Naive thymus-derived CD4-positive, alpha-beta T cell (primary cell): ENCODE results near the gene U2AF2. TPM values are rescaled to one million over a fixed set of nuclear protein-coding genes. Genes with fewer than 3 reads are reported as not detected.

Experiments
- ATAC-seq: fragments of 150-1000 bp; cut with Tn5 transposase; 2 replicates; pipeline ENCODE4 v1.10.0; 2021; ENCODE audit warnings: mild to moderate bottlenecking, moderate library complexity
- CTCF ChIA-PET: fragments of 350-600 bp; sonication (Branson Sonifier 250); formaldehyde crosslinking; loops from one replicate; lab custom pipeline; 2021; ENCODE audit warnings: antibody characterized with exemption; lab: Charles Lee
- POLR2A ChIA-PET: fragments of 350-600 bp; sonication (Branson Sonifier 250); formaldehyde crosslinking; loops from one replicate; lab custom pipeline; 2021; ENCODE audit warnings: antibody characterized with exemption, inconsistent platforms; lab: Charles Lee
- DNase-seq, 9 donors: peaks; one replicate each; pipeline versions ENCODE4 v3.0.0 to v3.0.0-alpha.2; 2020 to 2022; ENCODE audit warnings: mixed read lengths in 1 of 9
- H3K27ac ChIP-seq: one replicate; pipeline ENCODE4 v1.7.0; 2013; ENCODE audit warnings: mild to moderate bottlenecking, low read depth, low read length, moderate library complexity
- H3K27me3 ChIP-seq, 2 donors: one replicate each; pipeline ENCODE4 v1.7.0; 2013; ENCODE audit warnings: low read length in 2 of 2, mild to moderate bottlenecking in 2 of 2, moderate library complexity in 2 of 2; ENCODE audit not compliant: control insufficient read depth in 2 of 2, insufficient read depth in 2 of 2
- H3K36me3 ChIP-seq, 3 experiments: 1 replicate in 2 of 3; 2 replicates in 1 of 3; pipeline ENCODE4 v1.7.0; 2013; ENCODE audit warnings: low read length in 3 of 3, mild to moderate bottlenecking in 3 of 3, moderate library complexity in 1 of 3; ENCODE audit not compliant: insufficient read depth in 3 of 3, control insufficient read depth in 2 of 3
- H3K4me1 ChIP-seq, 2 donors: one replicate each; pipeline ENCODE4 v1.7.0; 2013; ENCODE audit warnings: low read length in 2 of 2, mild to moderate bottlenecking in 2 of 2, moderate library complexity in 1 of 2; ENCODE audit not compliant: control insufficient read depth in 2 of 2, insufficient read depth in 2 of 2
- H3K4me3 ChIP-seq: 2 replicates; pipeline ENCODE4 v1.7.0; 2013; ENCODE audit warnings: mild to moderate bottlenecking, low read length
- H3K9me3 ChIP-seq, 3 experiments: 1 replicate in 2 of 3; 2 replicates in 1 of 3; pipeline ENCODE4 v1.7.0; 2013; ENCODE audit warnings: low read length in 3 of 3; ENCODE audit not compliant: control insufficient read depth in 2 of 3
- H3K27ac Mint-ChIP-seq, 9 donors: one replicate each; pipeline ENCODE4 v1.8.0; 2020 to 2022; ENCODE audit warnings: mixed read lengths in 9 of 9, mild to moderate bottlenecking in 8 of 9, moderate library complexity in 5 of 9, inconsistent platforms in 2 of 9
- H3K27me3 Mint-ChIP-seq, 5 donors: one replicate each; pipeline ENCODE4 v1.8.0; 2021 to 2022; ENCODE audit warnings: mixed read lengths in 5 of 5, mild to moderate bottlenecking in 1 of 5
- H3K36me3 Mint-ChIP-seq, 5 donors: one replicate each; pipeline ENCODE4 v1.8.0; 2020 to 2022; ENCODE audit warnings: mixed read lengths in 5 of 5, mild to moderate bottlenecking in 3 of 5, inconsistent platforms in 1 of 5
- H3K4me1 Mint-ChIP-seq, 7 donors: one replicate each; pipeline ENCODE4 v1.8.0; 2020 to 2022; ENCODE audit warnings: mixed read lengths in 7 of 7, mild to moderate bottlenecking in 3 of 7, inconsistent platforms in 1 of 7
- H3K4me3 Mint-ChIP-seq, 10 donors: one replicate each; pipeline ENCODE4 v1.8.0; 2020 to 2022; ENCODE audit warnings: mild to moderate bottlenecking in 10 of 10, mixed read lengths in 10 of 10, moderate library complexity in 6 of 10, inconsistent platforms in 2 of 10
- H3K9me3 Mint-ChIP-seq, 11 donors: one replicate each; pipeline ENCODE4 v1.8.0; 2020 to 2022; ENCODE audit warnings: mixed read lengths in 11 of 11, mild to moderate bottlenecking in 4 of 11, inconsistent platforms in 1 of 11, moderate library complexity in 1 of 11
- intact Hi-C, 2 donors: fragments of 100-400 bp; cut with micrococcal nuclease; formaldehyde crosslinking; loops; one replicate each; pipeline ENCODE4 v1.15.1; 2023
- polyA plus RNA-seq, 2 donors: library from polyadenylated mRNA; unstranded; fragments of 300-500 nt; fragmentation: Illumina TruSeq; gene quantifications; one replicate each; pipeline ENCODE4 v1.2.3, GENCODE V29; 2021
- total RNA-seq, 6 experiments: library from RNA in 5 of 6; stranded (reverse) in 5 of 6; gene quantifications; 1 replicate in 5 of 6; 2 replicates in 1 of 6; pipeline ENCODE4 v1.2.3 and lab custom pipeline; 2021 to 2026

Gene U2AF2
- total and polyA plus RNA-seq, 7 experiments from 2014 or later: 5.7 to 284 (median 256) TPM

DNA sequence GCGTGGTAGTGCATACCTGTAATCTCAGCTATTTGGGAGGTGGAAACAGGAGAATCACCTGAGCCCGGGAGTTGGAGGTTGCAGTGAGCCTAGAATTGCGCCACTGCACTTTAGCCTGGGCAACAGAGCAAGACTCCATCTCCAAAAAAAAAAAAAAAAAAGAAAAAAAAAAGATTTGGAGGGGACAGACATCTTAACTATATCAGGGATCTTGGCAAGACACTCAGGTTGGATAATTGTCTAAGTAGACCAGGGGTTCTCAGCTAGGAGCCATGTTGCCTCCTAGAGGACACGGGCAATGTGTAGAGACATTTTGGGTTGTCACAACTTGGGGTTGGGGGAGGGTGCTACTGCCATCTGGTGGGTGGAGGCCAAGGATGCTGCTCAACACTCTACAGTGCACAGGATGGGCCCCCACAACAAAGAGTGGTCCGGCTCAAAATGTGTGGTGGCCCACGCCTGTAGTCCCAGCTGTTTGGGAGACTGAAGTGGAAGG, 15.9 kb upstream of the U2AF2 start:
- Histone ChIP-seq H3K27me3 (no peaks in the 10 kb centered on the region), H3K9me3 (no peaks in the 10 kb centered on the region), H3K4me1 (peaks cover 33 to 36% of the 10 kb centered on the region in 2 donors), H3K36me3 (peaks cover 0 to 6% (median 0%) of the 10 kb centered on the region in 3 experiments), H3K27ac (peak overlapping the region; percentile 4), H3K4me3 (no peak overlapping the region)
- intact Hi-C loops: loop anchor here in 1 of 2 donors (5.0 to 10.0 kb wide), 2 partner anchors 254 to 302 kb away; partner anchors contain the start of genes KMT5C, RPL28 and TMEM238
- peaks cover 5 to 33% (median 18%) of the 10 kb centered on the region in 5 donors for H3K36me3 Mint-ChIP-seq
- ATAC-seq (peak; percentile 32), DNase-seq (peak in 7 of 9 donors; percentile 36 to 66 (median 54))
- peak overlapping the region; percentile 44 to 80 (median 60) for H3K4me3 Mint-ChIP-seq
- peaks cover 49 to 81% (median 67%) of the 10 kb centered on the region in 7 donors for H3K4me1 Mint-ChIP-seq
- POLR2A ChIA-PET: interaction anchor here (1.0 to 9.5 kb wide), 9 partner anchors 7 to 1502 kb away, joined by 3 to 154 read pairs (median 4); partner anchors contain the start of genes CCDC106, FIZ1, U2AF2 and ZNF524
- H3K27ac Mint-ChIP-seq: peak overlapping the region; percentile 25 to 100 (median 86)
- peaks cover 0 to 8% (median 2%) of the 10 kb centered on the region in 11 donors for H3K9me3 Mint-ChIP-seq
- CTCF ChIA-PET: interaction anchor here (0.6 to 1.4 kb wide), 5 partner anchors 10 to 487 kb away, joined by 3 to 4 read pairs (median 3); no protein-coding TSS in a partner anchor
- H3K27me3 Mint-ChIP-seq: no peaks in the 10 kb centered on the region

GRCh38 chr19:55640043-55640576, 14.7 kb upstream of the U2AF2 start:
- ChIA-PET CTCF (interaction anchor here (0.9 to 1.5 kb wide), 6 partner anchors 8 to 161 kb away, joined by 3 to 5 read pairs (median 4); partner anchors contain the start of genes U2AF2 and ZNF865), POLR2A (interaction anchor here (0.7 to 9.5 kb wide), 10 partner anchors 6 to 1503 kb away, joined by 3 to 154 read pairs (median 5); partner anchors contain the start of genes CCDC106, FIZ1, U2AF2 and ZNF524)
- peaks cover 41 to 43% of the 10 kb centered on the region in 2 donors for H3K4me1 ChIP-seq
- peak; percentile 62 to 82 (median 74) for DNase-seq
- H3K4me3 ChIP-seq: peak overlapping the region; percentile 57
- intact Hi-C loops: loop anchor here (1.0 to 2.0 kb wide), 2 partner anchors 8 to 381 kb away; partner anchors contain the start of gene PPP6R1 (in 1 of the 2)
- peak; percentile 62 for ATAC-seq
- Mint-ChIP-seq H3K27me3 (no peaks in the 10 kb centered on the region), H3K27ac (peak overlapping the region; percentile 75 to 100 (median 86)), H3K9me3 (peaks cover 0 to 8% (median 0%) of the 10 kb centered on the region in 11 donors), H3K4me3 (peak overlapping the region; percentile 64 to 97 (median 78)), H3K36me3 (peaks cover under 1 to 29% (median 14%) of the 10 kb centered on the region in 5 donors), H3K4me1 (peaks cover 44 to 82% (median 70%) of the 10 kb centered on the region in 7 donors)
- peaks cover 0 to 11% (median 0%) of the 10 kb centered on the region in 3 experiments for H3K36me3 ChIP-seq
- H3K27me3 ChIP-seq: no peaks in the 10 kb centered on the region
- peak overlapping the region; percentile 80 for H3K27ac ChIP-seq
- no peaks in the 10 kb centered on the region for H3K9me3 ChIP-seq

- peaks cover 0 to 31% (median 14%) of the 10 kb centered on the region in 5 donors for H3K36me3 Mint-ChIP-seq
- Histone ChIP-seq H3K9me3 (no peaks in the 10 kb centered on the region), H3K4me3 (peak within 1 kb of the TSS; percentile 80), H3K27me3 (no peaks in the 10 kb centered on the region), H3K27ac (peak within 1 kb of the TSS; percentile 80), H3K4me1 (peaks cover 35 to 38% of the 10 kb centered on the region in 2 donors), H3K36me3 (peaks cover 0 to 14% (median 0%) of the 10 kb centered on the region in 3 experiments)
- H3K27me3 Mint-ChIP-seq: no peaks in the 10 kb centered on the region
- peak within 1 kb of the TSS; percentile 83 to 100 (median 91) for H3K27ac Mint-ChIP-seq
- H3K9me3 Mint-ChIP-seq: peaks cover 0 to 4% (median 0%) of the 10 kb centered on the region in 11 donors
- ChIA-PET POLR2A (interaction anchor here (1.0 to 9.5 kb wide), 6 partner anchors 5 to 165 kb away, joined by 5 to 154 read pairs (median 11); partner anchors contain the start of genes CCDC106, FIZ1, U2AF2 and ZNF524), CTCF (interaction anchor here (0.9 to 1.5 kb wide), 4 partner anchors 9 to 162 kb away, joined by 3 to 5 read pairs (median 4); partner anchors contain the start of genes U2AF2 and ZNF865)
- peaks cover 38 to 82% (median 68%) of the 10 kb centered on the region in 7 donors for H3K4me1 Mint-ChIP-seq
- DNase-seq: peak; percentile 33 to 79 (median 46)
- H3K4me3 Mint-ChIP-seq: peak within 1 kb of the TSS; percentile 83 to 97 (median 93)
- intact Hi-C loops: loop anchor here (1.0 to 2.0 kb wide), 3 partner anchors 8 to 382 kb away; partner anchors contain the start of genes FIZ1 (in 1 of the 2) and PPP6R1 (in 1 of the 2)
- peak; percentile 39 for ATAC-seq
Measured at GRCh38 chr19:55640577-55641425, 14.0 kb upstream of the U2AF2 start, which contains the start of gene ZNF580. Gene ZNF580, plus strand, starts transcription at chr19:55641002. Its CDS starts 1,507 bp downstream, at chr19:55642509.

- H3K4me1 Mint-ChIP-seq: peaks cover 30 to 74% (median 60%) of the 10 kb centered on the region in 7 donors
- H3K36me3 ChIP-seq: peaks cover 0 to 14% (median 0%) of the 10 kb centered on the region in 3 experiments
- H3K4me3 Mint-ChIP-seq: peak overlapping the region; percentile 83 to 97 (median 93)
- ChIA-PET POLR2A (interaction anchor here (0.6 to 9.2 kb wide), 13 partner anchors 6 to 385 kb away, joined by 3 to 154 read pairs (median 8); partner anchors contain the start of genes FIZ1, U2AF2, ZNF524 and ZNF784), CTCF (interaction anchor here (0.6 to 1.6 kb wide), 3 partner anchors 15 to 382 kb away, joined by 4 to 6 read pairs (median 5); no protein-coding TSS in a partner anchor)
- DNase-seq: peak in 7 of 9 donors; percentile 22 to 48 (median 41)
- peaks cover 0 to 23% (median 14%) of the 10 kb centered on the region in 5 donors for H3K36me3 Mint-ChIP-seq
- intact Hi-C loops: loop anchor here (1.0 to 2.0 kb wide), 3 partner anchors 42 to 383 kb away; partner anchors contain the start of genes FIZ1 (in 1 of the 2), PPP6R1 (in 1 of the 2) and ZNF579 (in 1 of the 2)
- no peaks in the 10 kb centered on the region for H3K27me3 Mint-ChIP-seq
- H3K9me3 Mint-ChIP-seq: peaks cover 0 to 3% (median 0%) of the 10 kb centered on the region in 11 donors
- no peaks in the 10 kb centered on the region for H3K27me3 ChIP-seq
- H3K4me1 ChIP-seq: peaks cover 27 to 30% of the 10 kb centered on the region in 2 donors
- H3K4me3 ChIP-seq: peak overlapping the region; percentile 80
- no peaks in the 10 kb centered on the region for H3K9me3 ChIP-seq
- H3K27ac ChIP-seq: peak overlapping the region; percentile 80
- ATAC-seq: no peak
- peak overlapping the region; percentile 81 to 95 (median 91) for H3K27ac Mint-ChIP-seq
Measured at GRCh38 chr19:55641426-55642152, 13.2 kb upstream of the U2AF2 start.
